Measurements from ENCODE around the gene TPI1.

TPI1 gene

DNA sequence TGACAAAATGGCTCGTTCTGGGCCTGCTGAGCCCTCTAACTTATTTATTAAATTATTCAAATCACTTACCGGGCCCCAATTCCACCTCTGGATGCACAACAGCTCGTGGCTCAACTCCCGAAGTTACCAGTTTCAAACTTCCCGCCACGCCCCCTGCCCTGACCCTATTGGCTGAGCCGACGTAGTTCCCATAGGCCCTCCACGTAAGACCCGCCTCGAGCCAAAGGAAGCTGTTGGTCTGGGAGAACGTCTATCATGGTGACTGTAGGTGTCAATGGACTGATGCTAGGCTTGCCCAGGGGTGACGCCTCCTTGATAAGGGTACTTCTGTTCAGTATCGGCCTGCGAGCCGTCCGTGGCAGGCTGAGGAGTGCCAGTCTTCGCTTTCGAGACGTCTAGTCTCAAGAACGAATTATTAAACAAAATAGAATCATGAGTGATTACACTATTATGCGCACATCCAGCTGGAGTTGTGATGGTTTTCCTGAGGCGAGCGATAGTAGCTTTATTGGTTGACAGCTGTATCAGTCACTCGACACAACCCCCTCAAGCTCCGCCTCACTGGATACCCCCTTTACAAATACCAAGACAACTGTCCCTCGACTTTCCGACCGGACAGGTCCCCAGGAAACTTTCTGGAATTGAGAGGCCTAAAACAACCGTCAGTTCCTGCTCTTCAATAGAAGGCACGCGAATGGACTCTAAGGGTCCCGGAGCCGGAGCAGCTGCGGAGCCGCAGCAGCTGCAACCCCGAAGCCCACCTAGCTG, 16.0 kb upstream of the TPI1 start, which contains the start of gene CDCA3:
Gene CDCA3 (minus strand): TSS at position 134 of the 768 bp plus-strand sequence. CDS start 334 bp downstream, outside the sequence.
- Histone ChIP-seq H3K4me1 (ENCODE audit: control insufficient read depth, low read length) (peaks cover 32% of the 10 kb centered on the region), H4K20me1 (ENCODE audit: control insufficient read depth, insufficient read depth, low read depth, low read length) (no peaks in the 10 kb centered on the region), H3K27ac (ENCODE audit: low read depth, low read length) (peak within 1 kb of the TSS; percentile 64), H3K27me3 (ENCODE audit: control insufficient read depth, low read length) (no peaks in the 10 kb centered on the region), H3K9me3 (ENCODE audit: control insufficient read depth, insufficient read depth, low read length) (no peaks in the 10 kb centered on the region), H3K79me2 (ENCODE audit: control insufficient read depth, low read length) (peaks cover 51% of the 10 kb centered on the region), H3K4me2 (ENCODE audit: low read length) (peak within 1 kb of the TSS; percentile 99), H3F3A (ENCODE audit: control insufficient read depth, insufficient read depth) (peaks cover 2% of the 10 kb centered on the region; the same call in 1 of the 2 replicates), H3K9me2 (replicated peaks; ENCODE audit: control insufficient read depth, low read length) (no peaks in the 10 kb centered on the region), H3K36me3 (ENCODE audit: control insufficient read depth, low read length) (peaks cover 73% of the 10 kb centered on the region), H3K4me3 (ENCODE audit: low read length) (peak within 1 kb of the TSS; percentile 77)
- no peak for TF ChIP-seq EZH2phosphoT487 (IDR thresholded peaks at IDR 0.05; ENCODE audit: borderline replicate concordance, low read length)

DNA sequence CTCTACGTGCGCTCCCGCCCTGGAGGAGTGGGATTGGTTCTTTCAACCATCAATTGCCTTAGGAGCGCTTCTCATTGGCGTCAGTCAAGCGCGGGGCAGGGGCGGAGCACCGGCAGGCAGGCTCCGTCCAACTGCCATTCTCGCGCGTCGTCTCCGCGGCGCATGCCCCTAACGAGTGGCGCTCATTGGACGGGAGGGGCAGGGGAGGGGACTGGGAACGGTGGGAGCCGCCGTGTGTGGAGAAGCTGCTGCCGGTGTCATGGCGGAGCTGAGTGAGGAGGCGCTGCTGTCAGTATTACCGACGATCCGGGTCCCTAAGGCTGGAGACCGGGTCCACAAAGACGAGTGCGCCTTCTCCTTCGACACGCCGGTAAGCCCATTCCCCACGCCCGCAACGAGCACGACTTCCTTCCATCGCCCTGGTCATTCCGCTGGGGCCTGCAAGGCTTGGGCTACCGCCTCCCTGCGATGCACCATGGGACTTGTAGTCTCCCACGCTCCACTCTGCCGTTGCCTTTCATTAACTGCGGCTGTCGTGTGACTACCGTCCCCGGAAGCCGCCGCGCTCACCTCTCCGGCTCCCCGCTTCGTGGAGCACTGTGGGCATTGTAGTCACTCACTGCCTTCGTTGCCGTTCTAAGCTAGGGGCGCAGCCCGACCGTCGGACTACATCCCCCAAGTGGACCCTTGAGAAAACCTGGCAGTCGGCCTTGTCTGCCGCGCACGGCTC, 15.2 kb upstream of the TPI1 start, which contains the start of gene USP5:
Gene USP5 (plus strand): TSS at position 230 of the 730 bp plus-strand sequence. CDS start 30 bp downstream, at position 260.
- peaks cover 32% of the 10 kb centered on the region for H3K4me1 ChIP-seq (ENCODE audit: control insufficient read depth, low read length)
- no peaks in the 10 kb centered on the region; the same call in 1 of the 2 replicates for H3F3A ChIP-seq (ENCODE audit: control insufficient read depth, insufficient read depth)
- H3K4me3 ChIP-seq (ENCODE audit: low read length): peak within 1 kb of the TSS; percentile 77
- peak within 1 kb of the TSS; percentile 64 for H3K27ac ChIP-seq (ENCODE audit: low read depth, low read length)
- peak within 1 kb of the TSS; percentile 99 for H3K4me2 ChIP-seq (ENCODE audit: low read length)
- TF ChIP-seq, protein P1, sequence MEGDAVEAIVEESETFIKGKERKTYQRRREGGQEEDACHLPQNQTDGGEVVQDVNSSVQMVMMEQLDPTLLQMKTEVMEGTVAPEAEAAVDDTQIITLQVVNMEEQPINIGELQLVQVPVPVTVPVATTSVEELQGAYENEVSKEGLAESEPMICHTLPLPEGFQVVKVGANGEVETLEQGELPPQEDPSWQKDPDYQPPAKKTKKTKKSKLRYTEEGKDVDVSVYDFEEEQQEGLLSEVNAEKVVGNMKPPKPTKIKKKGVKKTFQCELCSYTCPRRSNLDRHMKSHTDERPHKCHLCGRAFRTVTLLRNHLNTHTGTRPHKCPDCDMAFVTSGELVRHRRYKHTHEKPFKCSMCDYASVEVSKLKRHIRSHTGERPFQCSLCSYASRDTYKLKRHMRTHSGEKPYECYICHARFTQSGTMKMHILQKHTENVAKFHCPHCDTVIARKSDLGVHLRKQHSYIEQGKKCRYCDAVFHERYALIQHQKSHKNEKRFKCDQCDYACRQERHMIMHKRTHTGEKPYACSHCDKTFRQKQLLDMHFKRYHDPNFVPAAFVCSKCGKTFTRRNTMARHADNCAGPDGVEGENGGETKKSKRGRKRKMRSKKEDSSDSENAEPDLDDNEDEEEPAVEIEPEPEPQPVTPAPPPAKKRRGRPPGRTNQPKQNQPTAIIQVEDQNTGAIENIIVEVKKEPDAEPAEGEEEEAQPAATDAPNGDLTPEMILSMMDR (IDR thresholded peaks at IDR 0.05; ENCODE audit: low read depth, low read length, poor library complexity, severe bottlenecking): no peak
- no peak for TF ChIP-seq EZH2phosphoT487 (IDR thresholded peaks at IDR 0.05; ENCODE audit: borderline replicate concordance, low read length)
- no peaks in the 10 kb centered on the region for H3K9me2 ChIP-seq (replicated peaks; ENCODE audit: control insufficient read depth, low read length)
- peaks cover 51% of the 10 kb centered on the region for H3K79me2 ChIP-seq (ENCODE audit: control insufficient read depth, low read length)
- peaks cover 73% of the 10 kb centered on the region for H3K36me3 ChIP-seq (ENCODE audit: control insufficient read depth, low read length)
- no peaks in the 10 kb centered on the region for H3K27me3 ChIP-seq (ENCODE audit: control insufficient read depth, low read length)
- no peaks in the 10 kb centered on the region for H4K20me1 ChIP-seq (ENCODE audit: control insufficient read depth, insufficient read depth, low read depth, low read length)
- no peaks in the 10 kb centered on the region for H3K9me3 ChIP-seq (ENCODE audit: control insufficient read depth, insufficient read depth, low read length)

DNA sequence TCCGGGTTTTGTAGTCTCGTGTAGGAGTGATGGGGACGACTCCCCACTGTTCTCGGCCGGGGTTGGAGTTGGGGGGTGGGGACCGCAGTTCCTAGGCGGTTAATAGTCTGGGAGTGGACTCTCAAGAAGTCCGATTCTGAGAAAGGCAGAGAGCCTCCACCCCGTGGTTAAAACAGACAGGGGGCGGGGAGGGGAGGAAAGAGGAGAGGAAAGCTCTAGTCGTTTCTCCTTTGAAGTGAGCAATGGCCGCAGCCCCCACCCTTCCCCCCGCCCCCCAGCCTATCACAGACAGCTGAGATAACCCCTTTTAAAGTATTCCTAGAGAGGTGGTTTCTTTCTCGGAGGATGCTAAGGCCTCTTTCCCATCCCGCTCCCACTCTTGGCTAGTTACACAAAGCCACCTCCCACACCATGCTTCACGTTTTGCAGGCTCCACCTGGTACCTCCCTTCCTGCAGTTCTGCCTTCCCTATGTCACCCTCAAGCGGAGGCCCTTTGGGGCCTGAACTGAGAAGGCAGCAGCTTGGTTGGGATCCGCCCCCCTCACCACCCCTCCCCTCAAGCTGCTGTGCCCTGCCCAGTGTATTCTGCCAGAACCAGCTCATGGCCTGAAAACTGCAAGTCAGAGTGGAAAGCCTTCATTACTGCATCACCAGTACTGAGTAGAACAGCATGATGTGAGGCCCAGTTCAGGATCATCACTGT, 14.5 kb upstream of the TPI1 start:
- Histone ChIP-seq H3K27ac (ENCODE audit: low read depth, low read length) (0 out of 2 replicates have a peak overlapping the region, but pooled peaks have one; percentile 23), H3K27me3 (ENCODE audit: control insufficient read depth, low read length) (no peaks in the 10 kb centered on the region), H4K20me1 (ENCODE audit: control insufficient read depth, insufficient read depth, low read depth, low read length) (no peaks in the 10 kb centered on the region), H3K4me3 (ENCODE audit: low read length) (peak overlapping the region; percentile 77), H3F3A (ENCODE audit: control insufficient read depth, insufficient read depth) (no peaks in the 10 kb centered on the region; the same call in 1 of the 2 replicates), H3K79me2 (ENCODE audit: control insufficient read depth, low read length) (peaks cover 51% of the 10 kb centered on the region), H3K9me2 (replicated peaks; ENCODE audit: control insufficient read depth, low read length) (no peaks in the 10 kb centered on the region), H3K4me2 (ENCODE audit: low read length) (peak overlapping the region; percentile 99), H3K9me3 (ENCODE audit: control insufficient read depth, insufficient read depth, low read length) (no peaks in the 10 kb centered on the region), H3K4me1 (ENCODE audit: control insufficient read depth, low read length) (peaks cover 32% of the 10 kb centered on the region), H3K36me3 (ENCODE audit: control insufficient read depth, low read length) (peaks cover 73% of the 10 kb centered on the region)
- no peak for TF ChIP-seq EZH2phosphoT487 (IDR thresholded peaks at IDR 0.05; ENCODE audit: borderline replicate concordance, low read length)
- TF ChIP-seq, protein P1 (IDR thresholded peaks at IDR 0.05; ENCODE audit: low read depth, low read length, poor library complexity, severe bottlenecking): no peak

Data from DOHH2 (cell line).